ENCODE data around the gene KIF4A. TPM values are rescaled to one million over a fixed set of nuclear protein-coding genes. Genes with fewer than 3 reads are reported as not detected.

The KIF4A gene
- total and polyA plus RNA-seq, 9 of the 15 experiments (the other 6 are each of a cell fraction or from before 2014, with no cell fraction given) = 13.0 to 42.7 (median 35.9) TPM

GRCh38 chrX:70433848-70434351, 144.0 kb downstream of the KIF4A start (continued):
- TF ChIP-seq ZBTB40 (IDR thresholded peaks at IDR 0.05) = no peak
- no peak for TF ChIP-seq ZBTB40 (CRISPR knock-in tag; IDR thresholded peaks at IDR 0.05)
- TF ChIP-seq BRD9 (IDR thresholded peaks at IDR 0.05; ENCODE audit: low read depth, partially characterized antibody) = no peak
- peak; percentile 53; the same call in 1 of the 2 replicates for TF ChIP-seq NKRF (IDR thresholded peaks at IDR 0.05; ENCODE audit: borderline replicate concordance)
- TF ChIP-seq RCOR1 (IDR thresholded peaks at IDR 0.05; ENCODE audit: borderline replicate concordance in 1 of 2, low read depth in 2 of 2, low read length in 2 of 2) = no peak
- TF ChIP-seq CHD1 (IDR thresholded peaks at IDR 0.05; ENCODE audit: low read length) = no peak
- TF ChIP-seq E2F6 (IDR thresholded peaks at IDR 0.05; ENCODE audit: borderline replicate concordance in 1 of 2, extremely low read depth in 1 of 2, insufficient read depth in 1 of 2, insufficient read length in 1 of 2, low read depth in 1 of 2, low read length in 1 of 2, poor library complexity in 1 of 2, severe bottlenecking in 1 of 2) = peak; percentile 67 to 83
- TF ChIP-seq ZBTB17 (CRISPR knock-in tag; IDR thresholded peaks at IDR 0.05) = no peak
- TF ChIP-seq MAX (CRISPR knock-in tag; IDR thresholded peaks at IDR 0.05) = peak; percentile 74
- no peak for TF ChIP-seq FOS (IDR thresholded peaks at IDR 0.05; ENCODE audit: extremely low read depth, insufficient read length)
- TF ChIP-seq EP400 (IDR thresholded peaks at IDR 0.05) = peak; percentile 77
- TF ChIP-seq WHSC1 (IDR thresholded peaks at IDR 0.05; ENCODE audit: low read length) = no peak
- TF ChIP-seq ZNF184 (CRISPR knock-in tag; IDR thresholded peaks at IDR 0.05) = no peak
- TF ChIP-seq SREBF1 (IDR thresholded peaks at IDR 0.05; ENCODE audit: borderline replicate concordance, low read depth, low read length) = 0 out of 2 replicates have a peak, but pooled peaks have one; percentile 16
- no peak for TF ChIP-seq SRF (CRISPR knock-in tag; IDR thresholded peaks at IDR 0.05)
- TF ChIP-seq MCM3 (IDR thresholded peaks at IDR 0.05) = no peak

Measured in K562 (cell line).